HG03064 (cell line): Measurements from ENCODE around the gene DPP10.

ENCODE experiments used
- ATAC-seq: cut with Tn5 transposase; IDR thresholded peaks from one replicate; pipeline ENCODE4 v1.9.1; 2021; ENCODE audit warnings: low read depth; ENCODE audit not compliant: unreplicated experiment

DPP10 gene

DNA sequence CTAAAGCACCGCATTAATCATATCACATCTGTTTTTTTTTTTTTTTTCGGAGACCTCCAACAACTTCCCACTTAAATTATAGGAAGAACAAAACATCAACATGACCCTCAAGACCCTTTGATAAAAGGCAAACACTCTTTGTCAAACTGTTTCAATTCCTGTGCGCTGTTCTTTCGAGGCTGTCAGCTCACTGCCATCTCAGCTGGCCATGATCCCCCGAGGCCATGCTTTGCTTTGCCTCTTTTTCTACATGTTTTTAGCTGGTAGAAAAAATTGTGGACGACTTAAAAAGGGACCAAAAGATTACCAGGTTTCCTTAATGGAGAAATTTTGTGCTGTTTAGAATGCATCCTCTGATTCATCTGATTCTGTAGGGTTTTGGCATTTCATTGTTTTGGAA is 138.2 kb downstream of the DPP10 start:
- no peak for ATAC-seq

DNA sequence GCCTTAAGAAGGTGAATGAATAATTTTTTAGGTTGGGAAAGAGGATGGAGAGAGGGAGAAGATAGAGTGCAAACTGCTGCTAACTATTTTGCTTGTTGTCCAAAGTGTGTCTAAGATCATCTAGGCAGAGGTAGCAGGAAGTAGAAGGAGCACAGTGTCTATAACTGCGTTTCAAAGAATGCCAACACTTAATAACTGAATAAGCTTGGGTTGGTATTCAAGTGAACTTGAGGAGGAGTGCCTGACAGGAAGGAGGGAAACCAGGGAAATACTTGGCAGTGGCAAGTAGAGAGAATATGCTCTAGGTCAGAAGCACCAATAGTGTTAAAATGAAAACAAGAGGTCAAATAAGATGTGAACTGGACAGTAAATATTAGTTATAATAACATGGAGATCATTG is 155.9 kb downstream of the DPP10 start:
- no peak for ATAC-seq

DNA sequence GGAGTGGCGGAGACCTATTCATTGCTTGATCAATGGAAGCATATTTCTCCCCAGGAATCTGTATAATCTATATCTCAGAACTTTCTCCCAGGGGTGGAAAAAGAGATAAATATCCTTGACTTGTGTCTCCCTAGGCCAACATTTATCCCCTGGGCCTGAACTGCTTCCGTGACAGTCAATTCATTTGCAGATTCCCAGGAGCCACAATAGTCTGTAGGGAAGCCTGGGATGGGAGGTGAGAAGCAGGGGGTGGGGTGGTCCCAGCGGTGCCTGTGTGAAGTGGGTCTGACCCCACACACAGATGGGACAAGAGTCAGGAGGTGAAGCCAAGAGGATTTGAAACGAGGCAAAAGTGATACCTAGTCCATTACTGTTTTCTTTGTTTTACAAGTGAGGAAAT is 166.8 kb downstream of the DPP10 start:
- no peak for ATAC-seq

DNA sequence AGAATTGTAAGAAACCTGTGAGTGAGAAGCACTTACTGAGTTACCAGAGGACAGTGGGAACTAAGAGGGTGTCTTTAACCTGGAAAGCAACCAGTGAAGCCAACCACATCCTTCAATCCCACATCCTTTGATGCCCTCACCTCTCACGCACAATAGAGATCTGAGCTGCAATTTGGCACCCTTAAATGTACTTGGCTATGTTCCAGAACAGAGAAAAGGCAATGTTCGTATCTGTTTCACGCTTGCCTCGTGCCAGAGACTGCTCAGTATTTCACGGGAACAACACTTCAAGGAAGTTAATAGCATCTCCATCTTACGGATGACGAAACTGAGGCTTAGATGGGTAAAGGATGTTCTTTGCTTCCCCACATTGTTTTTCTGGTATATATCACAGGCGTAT is 167.4 kb downstream of the DPP10 start:
- no peak for ATAC-seq

DNA sequence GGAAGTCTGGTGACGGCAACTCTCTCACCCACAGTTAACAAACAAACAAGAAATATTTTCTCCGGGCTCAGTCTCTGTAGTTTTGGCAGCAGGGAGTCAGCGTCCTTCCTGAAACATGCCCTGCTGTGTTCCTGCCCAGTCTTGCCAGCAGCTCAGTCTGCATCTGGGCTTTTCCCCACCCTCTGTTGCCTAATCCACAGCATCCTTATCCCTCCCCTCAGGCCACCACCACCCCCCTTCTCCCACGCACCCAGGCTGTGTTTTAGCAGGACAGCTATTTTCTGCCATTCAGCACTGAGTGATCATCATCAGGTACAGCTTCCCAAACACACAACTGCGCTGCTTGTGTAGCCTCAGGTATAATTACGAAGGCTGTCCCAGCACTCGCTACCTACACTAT is 168.2 kb downstream of the DPP10 start:
- no peak for ATAC-seq

DNA sequence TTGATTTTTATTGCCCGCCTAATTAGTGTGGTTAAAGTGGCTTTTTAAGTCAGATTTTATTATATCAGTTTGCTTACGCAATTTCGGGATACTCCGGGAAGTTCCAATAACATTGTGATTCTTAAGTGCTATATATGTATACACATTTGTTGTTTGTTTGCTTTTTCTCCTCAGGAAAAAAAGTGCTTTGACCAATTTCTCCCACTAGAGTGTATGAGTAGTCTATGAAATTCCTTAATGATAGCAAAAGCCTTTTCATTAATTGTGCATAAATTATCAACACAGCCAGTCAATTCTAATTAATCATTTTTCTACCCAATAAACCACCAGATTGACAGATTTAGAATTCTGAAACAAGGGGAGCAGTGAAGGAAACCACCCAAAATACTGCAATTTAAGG is 172.2 kb downstream of the DPP10 start:
- ATAC-seq, result no peak

DNA sequence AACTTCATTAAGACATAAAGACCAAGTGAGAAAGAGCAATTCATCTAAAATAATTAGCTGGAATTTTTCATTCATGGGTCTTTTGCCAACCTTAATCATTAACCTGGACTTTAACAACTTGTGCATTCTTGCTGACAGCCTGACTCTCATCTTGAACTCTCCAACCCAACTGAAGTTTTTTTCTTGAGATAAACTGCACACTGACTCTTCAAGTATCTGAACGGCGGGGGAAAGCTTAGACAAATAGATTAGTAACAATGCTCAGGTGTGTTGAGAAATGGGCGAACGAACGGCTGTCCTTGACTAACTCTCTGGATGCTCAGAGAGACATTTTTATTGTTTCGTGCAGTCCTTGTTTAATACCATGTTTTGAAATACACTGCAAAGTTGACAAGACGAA is 186.0 kb downstream of the DPP10 start:
- no peak for ATAC-seq

DNA sequence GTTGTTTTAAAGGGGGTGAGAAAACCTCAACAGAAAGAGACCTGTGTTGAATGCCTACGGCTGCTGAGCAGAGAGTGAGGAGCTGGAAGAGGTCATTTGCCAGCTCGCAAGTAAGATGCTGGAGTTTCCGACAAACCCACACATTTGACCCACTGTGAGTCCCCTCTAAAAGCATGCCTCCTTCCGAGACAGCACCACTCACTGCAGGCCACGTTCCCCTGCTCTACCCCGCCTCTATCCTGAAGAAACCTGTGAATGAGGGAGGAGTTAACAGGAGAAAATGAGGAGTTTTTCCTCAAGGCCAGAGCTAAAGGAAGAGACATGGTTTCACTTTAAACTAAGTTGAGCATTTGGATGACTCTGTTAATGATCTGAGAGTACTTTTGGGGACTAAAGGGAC is 188.7 kb downstream of the DPP10 start:
- ATAC-seq, result no peak

DNA sequence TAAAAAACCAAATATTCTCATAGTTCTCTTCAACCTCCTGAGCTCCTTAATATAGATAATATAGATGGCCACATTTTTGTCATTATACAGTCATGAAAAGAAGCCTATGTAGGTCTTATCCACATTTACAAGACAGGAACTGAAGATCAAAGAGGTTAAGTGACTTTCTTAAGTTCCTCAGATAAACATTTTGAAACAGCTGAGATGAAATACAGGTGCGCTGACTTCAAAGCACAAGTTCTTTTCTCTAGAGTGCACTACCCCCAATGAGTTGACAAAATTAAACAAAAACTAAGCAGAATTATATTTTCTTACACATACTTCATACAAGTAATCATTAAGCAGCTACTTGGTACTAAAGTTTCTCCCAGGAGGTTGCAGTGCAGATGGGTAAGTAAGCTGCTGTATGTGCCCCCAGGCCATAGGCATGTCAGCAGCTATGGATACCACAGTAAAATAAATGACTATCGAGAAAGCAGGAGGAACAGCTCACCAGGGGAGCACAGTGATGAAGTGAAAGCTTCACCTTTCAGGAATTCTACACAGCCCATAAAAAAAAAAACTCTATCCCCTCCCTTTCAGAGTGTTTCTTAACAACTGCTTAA is 199.8 kb downstream of the DPP10 start:
- ATAC-seq, result no peak

DNA sequence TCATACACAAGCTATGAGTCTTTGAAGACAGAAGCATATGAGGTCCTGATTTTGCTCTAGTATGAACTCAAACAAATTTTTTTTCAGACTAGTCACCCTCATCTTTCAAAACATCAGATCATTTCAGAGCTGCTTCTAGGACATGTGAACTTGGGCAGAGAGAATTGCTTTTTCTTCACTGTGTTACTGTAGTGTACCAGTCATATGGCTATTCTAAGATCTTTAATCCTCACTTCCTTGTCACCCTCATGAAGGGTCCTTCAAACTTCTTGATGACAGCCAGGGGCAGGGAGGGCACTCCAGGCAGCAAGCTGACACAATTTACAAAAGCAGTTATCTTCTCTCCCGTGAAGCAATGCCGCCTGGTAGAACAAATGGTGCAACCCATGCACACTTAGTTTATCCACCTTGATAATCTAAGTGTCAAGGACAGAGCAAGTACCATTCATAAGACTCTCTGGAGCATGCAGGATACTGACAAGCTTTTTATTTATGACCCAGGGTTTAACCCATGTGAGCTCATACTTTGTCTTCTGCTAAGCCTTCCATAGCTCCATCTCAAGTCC is 200.6 kb downstream of the DPP10 start:
- no peak for ATAC-seq

DNA sequence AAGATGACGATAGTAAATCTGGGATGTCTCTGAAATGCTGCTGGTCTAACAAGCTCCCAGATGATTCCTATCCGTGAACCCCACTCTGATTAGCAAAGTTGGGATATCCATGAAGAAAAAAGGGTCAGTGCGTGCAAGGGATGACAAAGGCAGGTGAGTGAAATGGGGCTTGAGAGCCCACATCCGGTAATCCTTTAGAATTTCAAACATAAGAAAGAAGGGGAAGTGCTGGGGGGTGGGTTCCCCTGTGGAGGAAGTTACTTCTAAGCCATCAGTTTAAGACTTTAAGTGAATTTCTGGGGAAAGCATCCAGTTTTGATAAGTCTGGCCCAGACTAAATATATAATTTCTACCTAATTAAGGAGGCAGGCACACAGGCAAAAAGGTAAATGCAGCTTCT is 209.5 kb downstream of the DPP10 start:
- no peak for ATAC-seq

DNA sequence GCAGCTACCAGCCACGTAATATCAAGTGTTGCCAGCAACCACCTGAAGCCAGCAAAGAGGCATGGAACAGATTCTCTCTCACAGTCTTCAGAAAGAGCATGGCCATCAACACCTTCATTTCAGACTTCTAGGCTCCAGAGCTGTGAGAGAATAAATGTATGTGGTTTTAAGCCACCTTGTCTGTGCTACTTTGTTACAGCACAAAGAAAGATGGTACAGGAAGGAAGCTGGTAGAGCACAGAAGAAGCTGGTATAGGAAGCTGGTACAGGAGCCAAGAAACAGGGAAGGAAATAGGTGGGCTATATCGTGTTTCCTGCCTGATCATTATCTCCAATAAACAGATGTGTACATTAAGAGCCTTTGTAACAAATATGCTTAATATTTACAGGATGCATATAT is 217.4 kb downstream of the DPP10 start:
- ATAC-seq, result no peak

DNA sequence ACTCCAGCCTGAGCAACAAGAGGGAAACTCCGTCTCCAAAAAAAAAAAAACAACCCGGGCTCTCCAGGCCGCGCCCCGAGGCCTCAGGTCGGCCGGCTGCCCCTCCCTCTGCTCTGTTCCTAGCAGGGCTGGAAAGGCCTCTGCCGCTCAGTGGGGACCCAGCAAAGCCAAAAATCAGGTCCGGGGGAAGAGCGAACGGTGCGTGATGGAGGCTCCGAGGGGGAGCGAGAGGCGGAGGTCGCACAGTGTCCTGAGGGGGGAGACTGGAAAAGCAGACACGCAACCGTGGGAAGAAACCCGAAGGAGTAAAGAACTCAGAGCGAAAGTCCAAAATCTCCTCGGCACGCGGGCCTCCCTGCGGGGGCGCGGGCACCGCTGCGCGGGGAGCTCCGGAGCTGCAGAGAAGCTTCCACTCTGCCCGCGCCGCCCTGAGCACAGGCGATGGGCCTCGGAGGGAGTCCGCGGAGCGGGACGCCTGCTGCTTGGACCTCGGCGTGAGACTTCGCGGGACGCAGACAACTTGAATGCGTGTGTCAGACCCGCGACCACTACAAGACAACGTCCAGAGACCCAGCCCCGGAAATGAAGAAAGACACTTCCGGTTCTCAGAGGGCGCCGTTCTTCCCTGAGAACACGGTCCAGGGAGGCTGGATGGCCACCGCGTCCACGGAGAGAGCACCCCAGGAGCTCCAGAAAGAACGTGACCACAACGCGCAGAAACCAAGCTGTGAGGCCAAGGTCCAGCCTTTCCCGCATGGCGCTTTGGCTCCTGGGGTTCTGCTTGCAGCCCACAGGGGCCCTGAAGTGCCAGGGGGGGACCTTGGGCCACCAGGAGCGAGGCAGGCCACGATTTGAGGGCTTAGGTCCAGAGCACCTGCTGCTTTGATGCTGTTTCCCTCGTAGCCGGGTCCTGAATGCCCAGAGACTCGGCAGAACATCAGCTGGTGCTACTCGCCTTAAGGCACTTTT is 219.8 kb downstream of the DPP10 start:
- no peak for ATAC-seq

DNA sequence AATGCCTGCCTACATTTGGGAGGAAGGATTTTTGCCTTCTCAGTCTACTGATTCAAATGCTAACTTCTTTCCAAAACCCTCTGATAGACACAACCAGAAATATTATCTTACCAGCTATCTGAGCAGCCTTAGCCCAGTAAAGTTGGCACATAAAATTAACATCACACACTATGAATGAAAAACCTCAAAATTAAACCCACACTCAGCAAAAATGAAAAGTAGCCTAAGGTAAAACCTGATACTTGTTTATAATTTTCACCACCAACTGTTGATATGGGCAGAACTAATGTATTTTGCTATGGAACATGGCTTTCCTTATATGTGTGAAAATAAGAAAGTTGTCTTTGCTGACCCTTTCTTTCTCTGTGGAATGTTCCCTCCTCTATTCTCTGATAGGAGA is 226.0 kb downstream of the DPP10 start:
- ATAC-seq, result no peak

DNA sequence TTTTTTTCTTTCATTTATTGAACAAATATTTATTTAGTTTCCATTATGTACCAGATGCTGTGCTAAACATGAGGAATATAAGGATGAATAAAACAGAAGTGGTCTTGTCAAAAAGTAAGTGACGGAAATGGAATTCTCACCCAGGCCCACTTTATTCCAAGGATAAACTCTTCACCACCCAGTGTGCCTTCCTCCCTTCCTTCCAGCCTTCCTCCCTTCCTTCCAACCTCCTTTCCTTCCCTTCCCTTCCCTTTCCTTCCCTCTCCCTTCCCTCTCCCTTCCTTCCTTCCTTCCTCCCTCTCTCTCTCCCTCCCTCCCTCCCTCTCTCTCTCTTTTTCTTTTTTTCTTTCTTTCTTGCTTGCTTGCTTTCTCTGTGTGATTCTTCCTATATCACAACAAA is 240.8 kb downstream of the DPP10 start:
- ATAC-seq, result no peak

DNA sequence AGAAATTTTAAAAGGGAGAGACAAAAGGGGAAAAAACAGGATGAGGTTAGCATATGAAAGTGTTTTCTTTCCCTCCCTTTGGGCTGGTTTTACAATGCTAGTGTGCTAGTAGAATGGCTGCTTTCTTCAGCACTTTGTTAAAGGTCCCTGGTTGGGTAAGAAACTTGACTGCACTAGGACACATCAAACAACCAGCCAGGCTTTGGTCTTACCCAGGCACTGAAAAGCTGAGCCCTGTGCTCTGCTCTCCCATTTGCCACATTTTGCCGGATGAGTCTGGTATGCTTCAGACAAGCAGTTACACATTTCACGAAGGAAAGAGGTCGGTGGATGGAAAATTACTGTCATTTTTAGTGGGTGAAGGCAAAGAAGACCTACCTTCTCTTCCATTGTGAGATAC is 242.0 kb downstream of the DPP10 start:
- no peak for ATAC-seq

DNA sequence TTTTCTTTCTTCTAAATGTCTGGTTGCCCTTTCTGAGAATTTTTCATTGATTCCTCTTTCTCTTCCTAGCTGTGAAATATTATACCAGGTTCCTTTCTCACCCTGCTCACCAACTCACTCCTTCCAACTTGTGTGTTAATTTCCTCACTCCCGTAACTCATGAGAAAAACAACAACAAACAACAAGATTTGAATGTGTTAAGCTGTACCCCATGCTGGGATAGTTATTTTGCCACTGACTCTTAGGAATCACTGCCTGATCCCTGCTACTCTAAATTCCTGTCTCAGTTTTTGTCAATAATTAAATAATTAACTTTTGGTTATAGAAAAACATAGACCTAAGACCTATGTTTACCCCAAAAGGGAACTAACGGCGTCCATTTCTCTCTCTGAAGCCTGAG is 242.7 kb downstream of the DPP10 start:
- no peak for ATAC-seq

DNA sequence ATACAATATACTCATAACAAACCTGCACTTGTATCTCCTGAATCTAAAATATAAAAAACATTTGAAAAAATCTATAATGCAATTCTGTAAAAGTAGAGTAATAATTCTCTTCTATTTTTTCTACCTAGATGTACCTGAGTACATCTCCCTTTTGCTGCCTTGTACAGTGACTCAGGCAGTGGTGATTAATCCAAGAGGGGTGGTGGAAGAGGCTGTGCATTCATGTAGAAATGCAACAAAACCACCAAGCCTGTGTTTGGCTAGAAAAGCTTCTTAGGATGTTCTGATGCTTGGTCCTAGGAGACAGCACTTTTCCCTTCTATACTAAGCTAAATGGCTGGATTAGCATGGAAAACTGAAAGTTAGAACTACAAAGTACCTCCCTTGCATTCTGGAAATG is 245.8 kb downstream of the DPP10 start:
- no peak for ATAC-seq

DNA sequence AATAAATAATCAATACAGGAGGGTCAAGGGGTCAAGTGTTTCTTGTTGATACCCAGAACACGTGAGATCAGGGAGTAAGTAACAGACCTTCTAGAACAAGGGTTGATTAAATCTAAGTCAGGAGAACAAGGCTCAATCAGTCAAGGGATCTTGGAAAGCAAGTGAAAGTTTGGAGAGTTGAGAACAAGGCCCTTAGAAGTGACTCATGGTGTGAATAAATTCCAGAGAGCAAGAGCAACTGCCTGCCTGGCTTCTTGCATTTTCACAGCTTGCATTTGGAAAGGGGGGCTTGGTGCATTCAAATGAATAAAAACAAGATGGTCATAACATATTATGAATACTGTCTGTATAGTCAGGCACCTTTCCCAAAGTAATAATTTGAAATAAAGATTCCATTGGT is 256.1 kb downstream of the DPP10 start:
- no peak for ATAC-seq

DNA sequence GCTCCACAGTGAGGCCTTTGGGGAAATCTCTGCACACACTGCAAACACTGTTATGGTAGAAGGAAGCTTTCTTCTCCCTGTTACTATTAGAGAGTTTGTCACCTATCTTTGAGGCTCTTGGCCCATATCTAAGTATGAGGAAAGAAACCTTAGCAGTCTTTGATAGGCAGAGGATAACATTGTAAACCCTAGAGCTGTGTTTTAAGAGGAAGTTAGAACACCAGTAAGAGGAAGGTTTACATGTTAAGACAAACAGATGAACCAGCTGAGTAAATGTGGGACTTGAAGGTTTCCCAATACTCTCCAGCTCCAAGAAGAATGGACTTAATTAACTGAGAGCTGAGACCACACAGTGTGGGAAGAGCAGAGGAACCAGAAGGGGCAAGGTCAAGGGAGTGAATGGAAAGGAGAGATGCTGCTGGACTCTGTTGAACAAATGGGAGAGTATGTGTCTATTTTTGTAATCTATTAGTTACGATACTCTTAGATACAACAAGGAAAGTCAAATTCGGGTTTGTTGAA is 257.0 kb downstream of the DPP10 start:
- no peak for ATAC-seq

DNA sequence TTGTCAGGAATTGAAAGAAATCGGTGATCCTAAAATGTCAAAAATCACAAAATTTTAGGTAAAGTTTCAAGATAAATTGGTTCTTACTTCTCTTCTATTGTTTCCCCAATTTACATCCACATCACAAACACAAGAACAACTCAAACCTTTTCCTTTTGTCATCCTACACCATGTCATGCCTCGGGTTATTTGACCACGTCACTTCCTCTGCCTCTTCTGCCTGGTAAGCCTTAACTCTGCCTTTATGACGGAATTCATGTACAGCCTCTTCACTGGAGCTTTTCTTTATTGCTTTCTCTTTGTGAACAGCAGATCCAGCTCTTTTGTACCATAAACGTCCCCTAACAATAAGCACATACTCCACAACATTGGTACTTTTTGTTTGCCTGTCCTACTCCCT is 258.0 kb downstream of the DPP10 start:
- no peak for ATAC-seq
